Esophagus squamous epithelium (tissue), 4 donors: ENCODE results near the gene MAG.

ENCODE experiments used
- CTCF ChIP-seq, 6 experiments: fragments of 450-650 bp in 4 of 6; fragments of 200-600 bp in 2 of 6; sonication (generic) in 2 of 6; IDR thresholded peaks; one replicate each; pipeline ENCODE4 v1.5.1; 2016 to 2019; ENCODE audit warnings: antibody characterized with exemption in 6 of 6, mild to moderate bottlenecking in 4 of 6, moderate library complexity in 4 of 6
- POLR2A ChIP-seq, 4 donors: fragments of 450-650 bp; IDR thresholded peaks; one replicate each; pipeline ENCODE4 v1.6.1; 2017; ENCODE audit warnings: antibody characterized with exemption in 4 of 4, mild to moderate bottlenecking in 4 of 4, moderate library complexity in 3 of 4

GRCh38 chr19:35346193-35347052, 54.5 kb downstream of the MAG start:
- TF ChIP-seq CTCF (IDR thresholded peaks at IDR 0.05) (no peak), POLR2A (IDR thresholded peaks at IDR 0.05) (no peak)
